ENCODE data around the gene MIEN1.
"Not testable (repeated sequence)": the region's sequence is repeated elsewhere in the genome, so short reads cannot be mapped to it uniquely, and the experiment has no call there.

MIEN1 gene

GRCh38 chr17:39715375-39716072 lies 14.8 kb downstream of the MIEN1 start:
- DNase-seq, result no peak

GRCh38 chr17:39714234-39714633 lies 16.1 kb downstream of the MIEN1 start:
- DNase-seq, result no peak

- DNase-seq, result no peak
Measured at GRCh38 chr17:39711851-39712250, 18.5 kb downstream of the MIEN1 start.

GRCh38 chr17:39711071-39711470 lies 19.3 kb downstream of the MIEN1 start:
- not testable (repeated sequence) for DNase-seq

GRCh38 chr17:39709998-39710964 lies 20.1 kb downstream of the MIEN1 start:
- no peak for DNase-seq

GRCh38 chr17:39709319-39709997 lies 20.9 kb downstream of the MIEN1 start:
- DNase-seq, result no peak

GRCh38 chr17:39706921-39707337 lies 23.4 kb downstream of the MIEN1 start:
- peak in 1 of 2 donors; percentile 7 for DNase-seq

- no peak for DNase-seq
Measured at GRCh38 chr17:39706383-39706782, 23.9 kb downstream of the MIEN1 start.

GRCh38 chr17:39705786-39706348 lies 24.5 kb downstream of the MIEN1 start:
- DNase-seq, result no peak

- DNase-seq, result no peak
Measured at GRCh38 chr17:39704821-39705551, 25.3 kb downstream of the MIEN1 start.

- DNase-seq, result no peak
Measured at GRCh38 chr17:39703913-39704312, 26.4 kb downstream of the MIEN1 start.

- DNase-seq, result no peak
Measured at GRCh38 chr17:39702901-39703893, 27.1 kb downstream of the MIEN1 start.

- no peak for DNase-seq
Measured at GRCh38 chr17:39701784-39702422, 28.4 kb downstream of the MIEN1 start.

GRCh38 chr17:39701012-39701783 lies 29.1 kb downstream of the MIEN1 start:
- DNase-seq, result no peak

GRCh38 chr17:39700148-39700987 lies 30.0 kb downstream of the MIEN1 start:
- DNase-seq, result no peak

- DNase-seq, result no peak
Measured at GRCh38 chr17:39699818-39700147, 30.5 kb downstream of the MIEN1 start, which contains the start of gene ERBB2. TSS of gene ERBB2 (plus strand) at chr17:39700064. CDS start at chr17:39700239, 175 bp downstream.

- not testable (repeated sequence) for DNase-seq
Measured at GRCh38 chr17:39699157-39699817, 31.0 kb downstream of the MIEN1 start.

- no peak for DNase-seq
Measured at GRCh38 chr17:39697961-39698360, 32.4 kb downstream of the MIEN1 start.

Data from bone marrow (tissue), 2 donors.